ENCODE data around the gene PCDHGC4. TPM values are rescaled to one million over a fixed set of nuclear protein-coding genes. Genes with fewer than 3 reads are reported as not detected.

PCDHGC4 gene
- polyA plus RNA-seq, 1 experiment: 0.49 TPM

DNA sequence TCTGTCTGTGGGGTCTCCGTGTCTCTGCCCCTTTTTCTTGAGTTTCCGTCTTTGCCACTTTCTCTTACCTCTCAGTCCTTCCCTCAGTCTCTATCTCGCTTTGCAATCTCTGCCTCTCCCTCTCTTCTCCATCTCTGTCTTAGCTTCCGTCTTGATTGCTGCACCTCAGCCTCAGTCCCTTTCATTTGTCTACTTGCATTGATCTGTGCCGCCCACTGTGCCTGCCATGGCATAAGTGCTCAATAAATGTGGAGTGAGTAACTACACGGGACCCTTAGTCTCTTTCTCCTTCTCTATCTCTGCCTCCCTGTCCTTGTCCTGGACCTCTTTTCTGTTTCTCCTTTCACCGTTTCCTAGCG lies 10.6 kb downstream of the PCDHGC4 start:
- Histone ChIP-seq H3K27me3 (ENCODE audit: control insufficient read depth, insufficient read depth, low read length) (no peaks in the 10 kb centered on the region), H3K4me3 (ENCODE audit: low read depth, low read length) (no peak overlapping the region), H3K36me3 (ENCODE audit: control insufficient read depth, insufficient read depth, low read length) (peaks cover 14% of the 10 kb centered on the region)
- ChIA-PET POLR2A (no interaction called here), CTCF (interaction anchor here (0.6 to 2.7 kb wide), 6 partner anchors 17 to 75 kb away, joined by 3 to 8 read pairs (median 4); partner anchors contain the start of genes PCDHGA11 and PCDHGA12)
- TF ChIP-seq, protein P1, sequence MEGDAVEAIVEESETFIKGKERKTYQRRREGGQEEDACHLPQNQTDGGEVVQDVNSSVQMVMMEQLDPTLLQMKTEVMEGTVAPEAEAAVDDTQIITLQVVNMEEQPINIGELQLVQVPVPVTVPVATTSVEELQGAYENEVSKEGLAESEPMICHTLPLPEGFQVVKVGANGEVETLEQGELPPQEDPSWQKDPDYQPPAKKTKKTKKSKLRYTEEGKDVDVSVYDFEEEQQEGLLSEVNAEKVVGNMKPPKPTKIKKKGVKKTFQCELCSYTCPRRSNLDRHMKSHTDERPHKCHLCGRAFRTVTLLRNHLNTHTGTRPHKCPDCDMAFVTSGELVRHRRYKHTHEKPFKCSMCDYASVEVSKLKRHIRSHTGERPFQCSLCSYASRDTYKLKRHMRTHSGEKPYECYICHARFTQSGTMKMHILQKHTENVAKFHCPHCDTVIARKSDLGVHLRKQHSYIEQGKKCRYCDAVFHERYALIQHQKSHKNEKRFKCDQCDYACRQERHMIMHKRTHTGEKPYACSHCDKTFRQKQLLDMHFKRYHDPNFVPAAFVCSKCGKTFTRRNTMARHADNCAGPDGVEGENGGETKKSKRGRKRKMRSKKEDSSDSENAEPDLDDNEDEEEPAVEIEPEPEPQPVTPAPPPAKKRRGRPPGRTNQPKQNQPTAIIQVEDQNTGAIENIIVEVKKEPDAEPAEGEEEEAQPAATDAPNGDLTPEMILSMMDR (IDR thresholded peaks at IDR 0.05; ENCODE audit: insufficient read depth, low read depth, low read length): no peak
- no peak for DNase-seq (ENCODE audit: low read depth)

DNA sequence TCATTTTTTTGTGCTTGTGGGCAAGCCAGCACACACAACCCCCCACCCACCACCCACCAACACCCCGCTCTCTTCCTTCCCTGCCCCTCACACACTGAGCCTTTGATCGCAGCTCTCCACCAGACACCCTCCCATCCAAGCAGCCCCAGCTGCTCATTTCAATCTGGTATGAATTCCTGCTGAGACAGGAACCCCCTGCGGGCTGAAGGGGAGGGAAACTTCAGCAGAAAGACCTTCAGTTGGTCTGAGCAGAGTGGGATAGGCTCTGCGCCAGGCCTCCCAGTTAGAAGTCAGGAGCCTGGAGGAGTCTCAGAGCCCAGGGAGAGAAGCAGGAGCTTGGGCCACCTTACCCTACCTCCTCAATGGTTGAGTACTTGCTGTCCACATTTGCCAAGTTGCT lies 11.2 kb downstream of the PCDHGC4 start:
- peaks cover 14% of the 10 kb centered on the region for H3K36me3 ChIP-seq (ENCODE audit: control insufficient read depth, insufficient read depth, low read length)
- no peak for DNase-seq (ENCODE audit: low read depth)
- ChIA-PET CTCF (interaction anchor here (0.6 to 2.7 kb wide), 5 partner anchors 16 to 608 kb away, joined by 3 to 8 read pairs (median 3); partner anchors contain the start of gene PCDHGA12), POLR2A (no interaction called here)
- H3K4me3 ChIP-seq (ENCODE audit: low read depth, low read length): no peak overlapping the region
- no peaks in the 10 kb centered on the region for H3K27me3 ChIP-seq (ENCODE audit: control insufficient read depth, insufficient read depth, low read length)
- TF ChIP-seq, protein P1 (IDR thresholded peaks at IDR 0.05; ENCODE audit: insufficient read depth, low read depth, low read length): no peak

DNA sequence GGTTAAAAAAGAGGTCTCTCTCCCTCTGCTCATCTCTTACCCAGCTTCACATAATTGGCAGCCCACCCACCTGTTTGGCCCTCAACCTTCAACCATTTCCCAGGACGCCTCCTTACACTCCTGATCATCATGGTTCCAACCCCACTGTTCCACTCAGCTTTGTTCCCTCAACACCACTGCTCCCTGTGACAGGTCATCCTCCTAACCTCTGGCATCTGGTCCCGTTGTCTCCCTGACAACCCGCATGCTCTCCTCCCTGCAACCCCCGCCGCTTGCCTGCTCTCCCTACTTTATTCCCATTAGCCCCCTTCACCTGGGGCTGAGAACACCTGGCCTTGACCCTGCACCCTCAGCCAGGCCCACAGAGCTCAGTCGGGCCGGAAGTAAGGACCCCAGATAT lies 16.9 kb downstream of the PCDHGC4 start:
- CTCF ChIA-PET: interaction anchor here (1.7 kb wide), 1 partner anchor 10 kb away, joined by 10 read pairs; no protein-coding TSS in a partner anchor
- DNase-seq (ENCODE audit: low read depth): no peak
- Histone ChIP-seq H3K27me3 (ENCODE audit: control insufficient read depth, insufficient read depth, low read length) (no peaks in the 10 kb centered on the region), H3K36me3 (ENCODE audit: control insufficient read depth, insufficient read depth, low read length) (peaks cover 17% of the 10 kb centered on the region), H3K4me3 (ENCODE audit: low read depth, low read length) (no peak overlapping the region)
- TF ChIP-seq, protein P1 (IDR thresholded peaks at IDR 0.05; ENCODE audit: insufficient read depth, low read depth, low read length): no peak
- POLR2A ChIA-PET: no interaction called here

DNA sequence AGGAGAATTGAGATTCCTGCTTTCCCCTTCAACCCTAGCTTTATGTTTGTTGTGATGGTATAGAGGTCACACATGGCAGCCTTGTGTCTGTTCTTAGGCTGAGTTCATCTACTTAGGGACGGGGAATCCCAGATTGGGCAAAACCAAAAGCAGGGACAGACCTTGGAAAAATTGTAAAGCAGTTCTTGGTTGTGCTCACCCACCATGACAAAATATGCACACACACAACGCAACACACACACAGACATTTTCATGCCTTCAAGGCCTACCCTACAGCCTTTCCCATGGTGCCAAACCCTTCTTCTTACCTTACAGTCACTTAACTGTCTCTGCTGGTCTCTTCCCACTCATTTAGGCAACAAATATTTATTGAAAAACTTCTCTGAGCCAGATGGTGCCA lies 18.9 kb downstream of the PCDHGC4 start:
- TF ChIP-seq, protein P1 (IDR thresholded peaks at IDR 0.05; ENCODE audit: insufficient read depth, low read depth, low read length): no peak
- CTCF ChIA-PET: interaction anchor here (0.8 kb wide), 1 partner anchor 10 kb away, joined by 3 read pairs; no protein-coding TSS in a partner anchor
- H3K36me3 ChIP-seq (ENCODE audit: control insufficient read depth, insufficient read depth, low read length): peaks cover 14% of the 10 kb centered on the region
- no peak for DNase-seq (ENCODE audit: low read depth)
- no peak overlapping the region for H3K4me3 ChIP-seq (ENCODE audit: low read depth, low read length)
- POLR2A ChIA-PET: no interaction called here
- no peaks in the 10 kb centered on the region for H3K27me3 ChIP-seq (ENCODE audit: control insufficient read depth, insufficient read depth, low read length)

DNA sequence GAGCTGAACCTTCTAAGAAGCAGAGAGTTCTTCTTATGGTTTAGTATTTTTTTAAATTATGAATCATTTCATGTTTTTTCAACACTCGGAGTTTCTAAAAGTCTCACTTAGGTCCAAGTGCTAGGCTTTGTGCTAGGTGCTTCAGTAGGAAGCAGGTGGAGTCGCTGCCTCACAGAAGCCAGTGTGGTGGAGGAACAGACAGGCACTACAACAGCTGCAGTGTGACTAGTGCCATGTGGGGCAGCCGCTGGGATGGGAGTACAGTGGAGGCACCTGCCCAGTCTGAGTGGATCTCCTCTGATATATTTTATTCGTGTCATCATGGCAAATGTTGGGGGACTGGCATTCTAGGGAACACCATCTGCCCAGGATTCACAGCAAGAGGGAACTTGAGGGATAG lies 19.4 kb downstream of the PCDHGC4 start:
- CTCF ChIA-PET: interaction anchor here (0.8 kb wide), 1 partner anchor 9 kb away, joined by 3 read pairs; no protein-coding TSS in a partner anchor

More for the DNA sequence above, 19.4 kb downstream of the PCDHGC4 start:
- no peak for DNase-seq (ENCODE audit: low read depth)
- TF ChIP-seq, protein P1 (IDR thresholded peaks at IDR 0.05; ENCODE audit: insufficient read depth, low read depth, low read length): no peak
- Histone ChIP-seq H3K4me3 (ENCODE audit: low read depth, low read length) (no peak overlapping the region), H3K36me3 (ENCODE audit: control insufficient read depth, insufficient read depth, low read length) (peaks cover 14% of the 10 kb centered on the region), H3K27me3 (ENCODE audit: control insufficient read depth, insufficient read depth, low read length) (no peaks in the 10 kb centered on the region)
- POLR2A ChIA-PET: no interaction called here

All from BJ (cell line).